Tibial nerve (tissue), 4 donors: ENCODE measurements around the gene FBXL12. TPM values are rescaled to one million over a fixed set of nuclear protein-coding genes. Genes with fewer than 3 reads are reported as not detected.
"Not testable (repeated sequence)": the region's sequence is repeated elsewhere in the genome, so short reads cannot be mapped to it uniquely, and the experiment has no call there.

ENCODE experiments used
- DNase-seq, 2 donors: peaks; one replicate each; pipeline ENCODE4 v3.0.0-alpha.2; 2019; ENCODE audit warnings: low spot score in 2 of 2
- H3K27ac ChIP-seq, 4 donors: fragments of 200-600 bp; sonication (generic) in 3 of 4; one replicate each; pipeline ENCODE4 v1.5.1; 2017 to 2019; ENCODE audit warnings: mild to moderate bottlenecking in 1 of 4
- H3K27me3 ChIP-seq, 2 donors: fragments of 200-600 bp; sonication (generic) in 1 of 2; one replicate each; pipeline versions ENCODE4 v1.5.1 to v1.6.0; 2017 to 2019
- H3K36me3 ChIP-seq, 3 donors: fragments of 200-600 bp; sonication (generic); one replicate each; pipeline ENCODE4 v1.5.1; 2018 to 2019
- H3K4me1 ChIP-seq, 4 donors: fragments of 200-600 bp; sonication (generic) in 3 of 4; one replicate each; pipeline ENCODE4 v1.5.1; 2017 to 2019
- H3K4me3 ChIP-seq, 4 donors: fragments of 200-600 bp; sonication (generic) in 3 of 4; one replicate each; pipeline ENCODE4 v1.5.1; 2017 to 2019; ENCODE audit warnings: mild to moderate bottlenecking in 1 of 4, moderate library complexity in 1 of 4
- H3K9me3 ChIP-seq, 4 donors: fragments of 200-600 bp; sonication (generic) in 3 of 4; one replicate each; pipeline ENCODE4 v1.5.1; 2017 to 2019
- CTCF ChIP-seq, 5 experiments: fragments of 200-600 bp in 3 of 5; fragments of 450-650 bp in 2 of 5; sonication (generic) in 3 of 5; IDR thresholded peaks; one replicate each; pipeline ENCODE4 v1.5.1; 2016 to 2019; ENCODE audit warnings: antibody characterized with exemption in 5 of 5, mild to moderate bottlenecking in 3 of 5, moderate library complexity in 2 of 5
- EP300 ChIP-seq, 2 donors: sonication (generic); formaldehyde crosslinking; IDR thresholded peaks; one replicate each; pipeline ENCODE4 v1.6.1; 2017; ENCODE audit warnings: antibody characterized with exemption in 2 of 2, mild to moderate bottlenecking in 1 of 2
- POLR2A ChIP-seq, 2 donors: fragments of 450-650 bp; IDR thresholded peaks; one replicate each; pipeline ENCODE4 v1.6.1; 2017; ENCODE audit warnings: antibody characterized with exemption in 2 of 2, mild to moderate bottlenecking in 2 of 2, moderate library complexity in 2 of 2
- WGBS, 2 donors: methylation state at CpG; one replicate each; pipeline ENCODE4 v1.1.5; 2018; 5-methylcytosine and 5-hydroxymethylcytosine counted together
- total RNA-seq, 4 donors: library from RNA; depleted of rRNA; stranded (reverse); fragments of >200 nt; gene quantifications; one replicate each; pipeline ENCODE4 v1.1.0, GENCODE V29; 2016

The FBXL12 gene
- total RNA-seq, 4 donors from 2014 or later, result 26.2 to 42.7 (median 36.6) TPM

DNA sequence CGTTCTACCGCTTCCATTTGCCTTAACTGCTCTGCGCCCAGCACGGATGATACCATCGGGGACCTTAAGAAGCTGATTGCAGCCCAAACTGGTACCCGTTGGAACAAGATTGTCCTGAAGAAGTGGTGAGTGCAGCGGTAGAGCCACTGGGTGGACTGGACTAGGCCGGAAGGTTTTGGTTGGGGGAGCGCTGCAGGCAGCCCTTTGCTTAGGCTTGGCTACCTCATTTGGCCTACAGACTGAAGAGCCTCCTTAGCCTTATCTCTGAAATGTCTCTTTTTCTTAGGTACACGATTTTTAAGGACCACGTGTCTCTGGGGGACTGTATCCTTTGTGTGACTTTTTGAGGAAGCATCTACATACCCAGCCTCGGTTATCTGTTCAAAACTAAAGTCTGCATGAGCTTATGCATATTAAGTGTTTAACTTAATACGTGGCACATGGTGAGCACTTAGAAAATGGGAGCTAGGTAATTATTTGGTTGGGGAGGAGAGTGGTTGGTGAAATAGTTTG is 9.7 kb upstream of the FBXL12 start:
- Histone ChIP-seq H3K4me3 (peak overlapping the region; percentile 68 to 95 (median 79)), H3K36me3 (peaks cover 0 to 28% (median 0%) of the 10 kb centered on the region in 3 donors), H3K4me1 (peaks cover 0 to 32% (median 23%) of the 10 kb centered on the region in 4 donors), H3K27me3 (no peaks in the 10 kb centered on the region), H3K27ac (peak overlapping the region in 1 of 4 donors; percentile 86), H3K9me3 (no peaks in the 10 kb centered on the region)
- no peak for DNase-seq
- TF ChIP-seq POLR2A (IDR thresholded peaks at IDR 0.05) (no peak), EP300 (IDR thresholded peaks at IDR 0.05) (no peak), CTCF (IDR thresholded peaks at IDR 0.05) (no peak)
- WGBS, 2 donors, result 31 to 36% methylated on average over 12 of the region's 13 CpGs

DNA sequence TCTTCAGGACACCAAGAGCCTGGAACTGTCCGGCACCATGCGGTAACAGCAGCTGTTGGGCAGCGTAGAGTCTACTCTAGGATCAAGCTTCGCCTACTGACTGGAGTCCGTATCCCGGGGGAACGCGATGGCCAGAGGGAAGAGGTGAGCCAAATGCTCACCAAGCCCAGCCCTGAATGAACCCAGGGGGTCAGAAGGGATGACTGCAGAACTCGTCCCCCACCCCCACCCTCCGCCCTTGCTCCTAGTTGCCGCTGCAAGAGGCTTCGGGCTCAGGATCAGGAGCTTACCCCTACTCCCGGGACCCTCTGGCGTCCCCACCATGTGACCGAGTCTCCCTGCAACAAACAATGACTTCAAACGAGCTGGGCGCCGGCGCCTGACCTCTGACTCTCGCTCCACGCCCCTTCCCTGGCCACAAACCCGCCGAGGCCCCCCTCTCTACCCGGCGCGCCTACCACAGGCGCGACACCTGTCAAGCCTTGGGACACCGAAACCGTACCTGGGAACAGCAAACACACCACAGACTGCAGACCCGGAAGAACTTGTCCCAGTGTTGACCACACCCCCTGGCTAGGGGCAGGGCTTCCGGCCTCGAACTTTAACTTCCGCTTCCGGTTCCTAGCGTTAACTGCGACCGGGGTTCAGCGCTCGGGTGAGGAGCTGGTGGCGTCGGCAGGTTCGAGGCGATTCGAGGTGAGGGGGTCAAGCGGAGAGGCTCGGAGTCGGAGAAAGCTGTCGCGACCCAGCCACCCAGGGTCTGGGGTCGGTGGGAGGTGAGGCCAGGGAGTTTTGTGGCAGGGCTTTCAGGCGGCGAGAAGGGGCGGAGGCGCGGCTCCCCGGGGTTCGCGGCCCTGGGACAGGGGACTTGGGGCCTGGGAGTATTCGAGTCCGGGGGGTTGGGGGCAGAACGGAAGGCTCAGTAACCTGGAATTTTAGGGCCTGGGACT is 8.7 kb upstream of the FBXL12 start, which contains the start of gene UBL5:
Gene UBL5 (plus strand): TSS at position 630 of the 950 bp plus-strand sequence. CDS start 420 bp downstream, outside the sequence.
- Histone ChIP-seq H3K4me3 (peak within 1 kb of the TSS; percentile 68 to 95 (median 79)), H3K27ac (peak within 1 kb of the TSS in 3 of 4 donors; percentile 80 to 86 (median 86)), H3K36me3 (peaks cover 0 to 28% (median 0%) of the 10 kb centered on the region in 3 donors), H3K27me3 (no peaks in the 10 kb centered on the region), H3K9me3 (no peaks in the 10 kb centered on the region), H3K4me1 (peaks cover 0 to 32% (median 23%) of the 10 kb centered on the region in 4 donors)
- TF ChIP-seq CTCF (IDR thresholded peaks at IDR 0.05), result peak in 1 of 5 experiments; percentile 15
- TF ChIP-seq POLR2A (IDR thresholded peaks at IDR 0.05), result peak; percentile 5 to 84
- peak; percentile 80 to 96 for TF ChIP-seq EP300 (IDR thresholded peaks at IDR 0.05)
- peak; percentile 72 to 85 for DNase-seq
- 0 to 1% methylated on average over 32 to 55 of the region's 62 CpGs for WGBS, 2 donors

- H3K36me3 ChIP-seq, result peaks cover 0 to 5% (median 0%) of the 10 kb centered on the region in 3 donors
- no peak overlapping the region for H3K27ac ChIP-seq
- no peaks in the 10 kb centered on the region for H3K27me3 ChIP-seq
- DNase-seq, result no peak
- H3K9me3 ChIP-seq, result no peaks in the 10 kb centered on the region
- H3K4me1 ChIP-seq, result peaks cover 0 to 31% (median 19%) of the 10 kb centered on the region in 4 donors
- no peak for TF ChIP-seq CTCF (IDR thresholded peaks at IDR 0.05)
- TF ChIP-seq EP300 (IDR thresholded peaks at IDR 0.05), result no peak
- no peak for TF ChIP-seq POLR2A (IDR thresholded peaks at IDR 0.05)
- WGBS, 2 donors, result 66 to 73% methylated on average over 5 of the region's 5 CpGs
- H3K4me3 ChIP-seq, result no peak overlapping the region
These were observed 4.9 kb upstream of the FBXL12 start for GRCh38 chr19:9823816-9824215.

GRCh38 chr19:9820034-9820433 is 1.2 kb upstream of the FBXL12 start:
- Histone ChIP-seq H3K27ac (peak overlapping the region; percentile 55 to 96 (median 86)), H3K4me1 (peaks cover 0 to 29% (median 6%) of the 10 kb centered on the region in 4 donors), H3K4me3 (peak overlapping the region in 1 of 4 donors; percentile 95), H3K36me3 (peaks cover 0 to 16% (median 0%) of the 10 kb centered on the region in 3 donors)
- not testable (repeated sequence) for H3K9me3 ChIP-seq, H3K27me3 ChIP-seq, DNase-seq
- whole genome bisulfite sequencing, 2 donors, result 90 to 96% methylated on average over 7 to 8 of the region's 8 CpGs

DNA sequence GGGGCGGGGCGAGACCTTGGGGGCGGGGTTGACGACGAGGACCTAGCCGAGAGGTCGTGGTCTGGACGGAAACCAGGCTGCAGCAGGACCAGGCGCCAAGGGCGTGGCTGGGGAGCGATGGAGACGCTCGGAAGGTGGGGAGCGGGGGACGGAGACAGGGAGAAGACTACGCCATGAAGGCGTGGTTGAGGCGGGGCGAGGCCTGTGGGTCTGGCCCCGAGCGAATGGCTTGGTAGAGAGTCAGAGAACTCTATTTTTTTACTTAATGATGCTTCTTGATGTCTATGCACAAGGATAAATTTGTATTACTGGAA is 674 bp upstream of the FBXL12 start:
- TF ChIP-seq CTCF (IDR thresholded peaks at IDR 0.05), result no peak
- TF ChIP-seq POLR2A (IDR thresholded peaks at IDR 0.05), result no peak
- TF ChIP-seq EP300 (IDR thresholded peaks at IDR 0.05), result peak in 1 of 2 donors; percentile 21
- no peak for DNase-seq
- 1% methylated on average over 20 to 21 of the region's 21 CpGs for WGBS, 2 donors

More for the DNA sequence above, 674 bp upstream of the FBXL12 start:
- H3K27ac ChIP-seq, result peak overlapping the region; percentile 55 to 96 (median 86)
- no peaks in the 10 kb centered on the region for H3K9me3 ChIP-seq
- H3K4me1 ChIP-seq, result peaks cover 0 to 29% (median 6%) of the 10 kb centered on the region in 4 donors
- H3K27me3 ChIP-seq, result no peaks in the 10 kb centered on the region
- H3K36me3 ChIP-seq, result peaks cover 0 to 16% (median 0%) of the 10 kb centered on the region in 3 donors
- H3K4me3 ChIP-seq, result peak overlapping the region in 3 of 4 donors; percentile 29 to 95 (median 40)
